D721Med (cell line): ENCODE results near the gene PDGFA.

ENCODE experiments used
- DNase-seq: peaks from one replicate; pipeline ENCODE4 v3.0.0; 2011; ENCODE audit warnings: low spot score; ENCODE audit not compliant: insufficient read length
- FAIRE-seq: peaks from 2 replicates; lab custom pipeline; 2011; peaks lifted over from hg19 to GRCh38; lab: Jason Lieb, UNC
- TF ChIP-seq, protein P1 (sequence below): IDR thresholded peaks from 2 replicates; pipeline ENCODE4 v1.5.1; 2012; ENCODE audit warnings: mild to moderate bottlenecking, control low read depth; ENCODE audit not compliant: insufficient read depth; ENCODE audit errors: missing control alignments

The PDGFA gene

GRCh38 chr7:462173-463103 lies 57.2 kb downstream of the PDGFA start:
- no peak for FAIRE-seq
- no peak for DNase-seq
- TF ChIP-seq, protein P1, sequence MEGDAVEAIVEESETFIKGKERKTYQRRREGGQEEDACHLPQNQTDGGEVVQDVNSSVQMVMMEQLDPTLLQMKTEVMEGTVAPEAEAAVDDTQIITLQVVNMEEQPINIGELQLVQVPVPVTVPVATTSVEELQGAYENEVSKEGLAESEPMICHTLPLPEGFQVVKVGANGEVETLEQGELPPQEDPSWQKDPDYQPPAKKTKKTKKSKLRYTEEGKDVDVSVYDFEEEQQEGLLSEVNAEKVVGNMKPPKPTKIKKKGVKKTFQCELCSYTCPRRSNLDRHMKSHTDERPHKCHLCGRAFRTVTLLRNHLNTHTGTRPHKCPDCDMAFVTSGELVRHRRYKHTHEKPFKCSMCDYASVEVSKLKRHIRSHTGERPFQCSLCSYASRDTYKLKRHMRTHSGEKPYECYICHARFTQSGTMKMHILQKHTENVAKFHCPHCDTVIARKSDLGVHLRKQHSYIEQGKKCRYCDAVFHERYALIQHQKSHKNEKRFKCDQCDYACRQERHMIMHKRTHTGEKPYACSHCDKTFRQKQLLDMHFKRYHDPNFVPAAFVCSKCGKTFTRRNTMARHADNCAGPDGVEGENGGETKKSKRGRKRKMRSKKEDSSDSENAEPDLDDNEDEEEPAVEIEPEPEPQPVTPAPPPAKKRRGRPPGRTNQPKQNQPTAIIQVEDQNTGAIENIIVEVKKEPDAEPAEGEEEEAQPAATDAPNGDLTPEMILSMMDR: no peak

DNA sequence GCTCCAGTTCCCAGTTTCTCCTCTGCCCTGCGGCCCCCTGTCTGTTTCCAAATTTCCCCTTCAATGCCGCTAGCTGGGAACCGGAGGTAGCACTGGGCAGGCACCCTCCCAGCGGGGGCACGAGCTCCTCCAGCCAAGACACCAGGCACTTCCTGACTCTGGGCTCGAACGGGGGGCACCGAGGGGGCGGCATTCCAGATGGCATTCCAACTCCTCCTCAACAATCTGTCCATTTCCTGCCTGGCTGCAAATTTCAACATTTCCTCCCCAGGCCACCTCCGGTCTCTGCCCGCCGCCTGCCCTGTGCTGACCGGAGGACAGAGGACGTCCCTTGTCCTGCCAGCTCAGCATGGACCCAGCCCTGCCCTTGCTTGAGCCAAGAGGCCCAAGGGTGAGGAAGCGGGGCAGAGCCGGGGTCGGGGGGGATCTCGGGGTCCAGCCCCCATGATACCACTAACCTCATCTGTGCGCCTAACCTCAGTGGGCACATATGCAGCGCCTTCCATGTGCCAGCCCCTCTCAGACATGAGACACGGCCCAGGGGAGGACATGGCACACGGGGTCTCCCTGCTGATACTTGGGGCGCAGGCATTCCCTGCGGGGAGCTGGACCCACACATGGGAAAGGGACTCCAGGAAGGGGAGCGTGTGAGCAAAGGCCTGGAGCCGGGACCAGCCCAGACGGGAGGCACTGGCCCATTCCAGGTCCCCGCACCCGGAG lies 58.0 kb downstream of the PDGFA start:
- DNase-seq: no peak
- no peak for FAIRE-seq
- TF ChIP-seq, protein P1: no peak

- FAIRE-seq: no peak
- TF ChIP-seq, protein P1: no peak
- DNase-seq: no peak
Observed at GRCh38 chr7:461117-461452, 58.6 kb downstream of the PDGFA start.

GRCh38 chr7:460374-461116 lies 59.1 kb downstream of the PDGFA start:
- TF ChIP-seq, protein P1: no peak
- FAIRE-seq (no peak), DNase-seq (no peak)

DNA sequence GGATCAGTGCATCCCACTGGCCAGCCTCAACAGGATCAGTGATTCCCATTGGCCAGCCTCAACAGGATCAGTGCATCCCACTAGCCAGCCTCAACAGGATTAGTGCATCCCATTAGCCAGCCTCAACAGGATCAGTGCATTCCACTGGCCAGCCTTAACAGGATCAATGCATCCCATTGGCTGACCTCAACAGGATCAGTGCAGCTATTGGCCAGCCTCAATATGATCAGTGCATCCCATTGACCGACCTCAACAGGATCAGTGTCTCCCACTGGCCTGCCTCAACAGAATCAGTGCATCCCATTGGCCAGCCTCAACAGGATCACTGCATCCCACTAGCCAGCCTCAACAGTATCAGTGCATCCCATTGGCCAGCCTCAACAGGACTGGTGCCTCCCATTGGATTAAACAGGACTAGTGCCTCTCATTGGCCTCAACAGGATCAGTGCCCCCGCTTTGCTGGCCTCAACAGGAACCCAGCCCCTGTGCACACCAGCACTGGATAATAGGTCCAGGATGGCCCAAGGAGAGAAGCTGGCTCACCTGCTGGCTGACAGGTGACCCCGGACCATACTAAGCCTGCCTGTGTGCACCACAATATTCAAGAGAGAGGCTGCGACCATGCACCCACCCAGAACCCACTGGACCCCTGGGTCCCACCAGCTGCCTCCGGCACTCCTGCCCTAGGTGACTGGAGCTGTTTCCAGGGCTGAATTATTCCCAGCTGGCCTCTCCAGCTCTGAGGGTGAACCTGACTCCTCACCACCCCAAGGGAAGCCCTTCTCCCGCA lies 59.9 kb downstream of the PDGFA start:
- no peak for FAIRE-seq
- TF ChIP-seq, protein P1: no peak

GRCh38 chr7:458511-459245 lies 61.0 kb downstream of the PDGFA start:
- no peak for FAIRE-seq
- no peak for DNase-seq
- TF ChIP-seq, protein P1: no peak

More for the DNA sequence above, 59.9 kb downstream of the PDGFA start:
- no peak for DNase-seq
